Transverse colon (tissue), 4 donors: ENCODE measurements around the gene RNF144A. TPM values are rescaled to one million over a fixed set of nuclear protein-coding genes. Genes with fewer than 3 reads are reported as not detected.

Experiments used
- DNase-seq: peaks from one replicate; pipeline ENCODE4 v3.0.0-alpha.2; 2019
- H3K27ac ChIP-seq, 4 donors: fragments of 200-600 bp; sonication (generic); 2 replicates each; pipeline ENCODE4 v1.5.1; 2016 to 2018; ENCODE audit warnings: inconsistent platforms in 4 of 4
- H3K27me3 ChIP-seq: fragments of 200-600 bp; sonication (generic); 2 replicates; pipeline ENCODE4 v1.5.1; 2017; ENCODE audit warnings: inconsistent platforms
- H3K36me3 ChIP-seq, 4 donors: fragments of 200-600 bp; sonication (generic); 2 replicates each; pipeline ENCODE4 v1.5.1; 2017 to 2019; ENCODE audit warnings: inconsistent platforms in 4 of 4
- H3K4me1 ChIP-seq, 4 donors: fragments of 200-600 bp; sonication (generic); 2 replicates each; pipeline ENCODE4 v1.5.1; 2017 to 2020; ENCODE audit warnings: inconsistent platforms in 4 of 4
- H3K4me3 ChIP-seq, 4 donors: fragments of 200-600 bp; sonication (generic); 1 replicate in 1 of 4; 2 replicates in 3 of 4; pipeline versions ENCODE4 v1.5.1 to v1.6.1; 2017 to 2019; ENCODE audit warnings: inconsistent platforms in 4 of 4
- H3K9me3 ChIP-seq, 2 donors: fragments of 200-600 bp; sonication (generic); 2 replicates each; pipeline ENCODE4 v1.5.1; 2017 to 2019; ENCODE audit warnings: inconsistent platforms in 2 of 2
- EP300 ChIP-seq: sonication (generic); formaldehyde crosslinking; IDR thresholded peaks from one replicate; pipeline ENCODE4 v1.6.1; 2017; ENCODE audit warnings: antibody characterized with exemption, low read depth
- POLR2A ChIP-seq: fragments of 450-650 bp; IDR thresholded peaks from one replicate; pipeline ENCODE4 v1.6.1; 2016; ENCODE audit warnings: antibody characterized with exemption, mild to moderate bottlenecking, moderate library complexity
- POLR2AphosphoS5 ChIP-seq, 3 donors: sonication (generic); formaldehyde crosslinking; IDR thresholded peaks; one replicate each; pipeline ENCODE4 v1.6.1; 2016; ENCODE audit warnings: antibody characterized with exemption in 3 of 3
- WGBS, 2 donors: methylation state at CpG; one replicate each; pipeline ENCODE4 v1.1.5; 2018; ENCODE audit warnings: low coverage in 1 of 2; 5-methylcytosine and 5-hydroxymethylcytosine counted together
- in situ Hi-C, 4 donors: fragments of 200-750 bp; cut with MboI; loops; one replicate each; pipeline versions ENCODE4 v1.15.0 to v1.15.1; 2017; ENCODE audit warnings: low sequenced_read_pairs in 3 of 4, low pct_ligation_motif_present in 1 of 4, low pct_unique_long_range_greater_than_20kb in 1 of 4
- intact Hi-C: fragments of 100-400 bp; cut with DNase I; formaldehyde crosslinking; loops from one replicate; pipeline ENCODE4 v1.15.1; 2023; ENCODE audit warnings: low total_unique reads
- total RNA-seq, 4 donors: library from RNA; depleted of rRNA; stranded (reverse); fragments of >200 nt; gene quantifications; one replicate each; pipeline ENCODE4 v1.1.0, GENCODE V29; 2016
- TF ChIP-seq, protein P1 (sequence below), 5 experiments: fragments of 200-600 bp in 3 of 5; fragments of 450-650 bp in 2 of 5; sonication (generic) in 3 of 5; IDR thresholded peaks; 1 replicate in 2 of 5; 2 replicates in 3 of 5; pipeline ENCODE4 v1.5.1; 2016 to 2017; ENCODE audit warnings: antibody characterized with exemption in 5 of 5, inconsistent platforms in 3 of 5, mild to moderate bottlenecking in 2 of 5, moderate library complexity in 1 of 5

RNF144A gene
- total RNA-seq, 4 donors from 2014 or later = 24.0 to 145 (median 83.0) TPM

DNA sequence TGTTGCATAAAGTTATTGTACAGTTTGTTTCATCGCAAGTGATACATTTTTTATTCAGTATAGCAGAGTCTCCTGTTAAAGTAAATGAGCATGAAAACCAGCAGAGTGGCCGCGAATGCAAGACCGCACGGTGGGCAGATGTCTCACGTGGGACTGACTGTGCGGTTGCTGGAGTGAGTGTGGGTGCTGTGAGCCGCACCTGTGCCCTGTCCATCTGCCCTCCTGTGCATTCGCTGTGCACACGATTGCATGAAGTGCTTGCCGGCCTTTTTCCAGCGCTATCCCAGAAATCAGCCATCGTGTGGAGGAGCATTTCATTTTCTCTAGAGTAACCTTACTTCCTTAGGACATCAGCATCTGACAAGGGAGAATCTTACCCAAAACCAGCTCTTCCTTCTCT is 118.7 kb downstream of the RNF144A start:
- intact Hi-C loops = no loop called here

DNA sequence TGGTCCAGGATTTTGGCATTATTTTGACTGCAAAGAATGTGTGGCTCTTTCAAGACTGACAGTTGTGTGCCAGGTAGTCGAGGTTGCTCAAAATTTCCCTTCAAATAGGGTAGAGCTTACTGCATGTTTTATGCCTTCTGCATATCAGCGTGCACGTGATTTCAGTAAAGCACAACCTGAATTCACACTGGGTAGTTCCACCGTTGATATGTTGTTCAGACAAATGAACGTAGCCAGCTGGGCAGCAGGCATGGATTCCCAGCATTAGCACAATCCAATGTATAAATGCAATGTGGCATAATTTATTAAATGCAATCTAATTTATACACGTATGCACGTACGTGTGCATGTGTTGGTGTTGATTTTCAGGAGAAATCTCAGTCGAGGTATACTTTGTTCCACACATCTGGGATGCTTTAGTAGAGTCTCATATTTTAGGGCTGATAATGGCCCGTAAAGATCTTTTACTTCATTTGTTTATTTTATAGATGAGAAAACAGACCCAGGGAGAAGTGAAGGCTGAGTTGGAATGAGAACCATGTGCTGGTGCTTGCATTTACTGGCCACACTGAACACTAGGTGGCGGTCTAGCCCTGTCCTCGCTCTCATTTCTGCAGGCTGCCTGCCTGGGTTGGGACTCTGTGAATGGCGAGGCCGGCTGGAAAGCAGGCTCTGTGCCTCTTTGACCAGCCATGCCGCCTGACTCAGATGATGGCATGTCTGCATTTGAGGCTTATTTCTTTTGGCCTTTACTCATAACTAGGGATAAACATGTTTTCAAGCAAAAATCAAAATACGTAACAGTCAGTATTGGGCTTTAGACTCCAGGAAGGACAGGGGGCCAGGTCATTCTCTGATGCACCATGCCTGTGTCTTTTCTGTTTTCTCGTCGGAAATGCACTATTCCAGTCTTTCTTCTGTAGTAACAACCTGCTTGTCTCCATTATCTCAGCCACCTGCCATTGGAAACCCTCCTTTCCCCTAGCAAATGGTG is 120.4 kb downstream of the RNF144A start:
- intact Hi-C loops = no loop called here
- 59 to 91% methylated on average over 6 to 18 of the region's 18 CpGs for WGBS, 2 donors

More for the DNA sequence above, 118.7 kb downstream of the RNF144A start:
- TF ChIP-seq, protein P1, sequence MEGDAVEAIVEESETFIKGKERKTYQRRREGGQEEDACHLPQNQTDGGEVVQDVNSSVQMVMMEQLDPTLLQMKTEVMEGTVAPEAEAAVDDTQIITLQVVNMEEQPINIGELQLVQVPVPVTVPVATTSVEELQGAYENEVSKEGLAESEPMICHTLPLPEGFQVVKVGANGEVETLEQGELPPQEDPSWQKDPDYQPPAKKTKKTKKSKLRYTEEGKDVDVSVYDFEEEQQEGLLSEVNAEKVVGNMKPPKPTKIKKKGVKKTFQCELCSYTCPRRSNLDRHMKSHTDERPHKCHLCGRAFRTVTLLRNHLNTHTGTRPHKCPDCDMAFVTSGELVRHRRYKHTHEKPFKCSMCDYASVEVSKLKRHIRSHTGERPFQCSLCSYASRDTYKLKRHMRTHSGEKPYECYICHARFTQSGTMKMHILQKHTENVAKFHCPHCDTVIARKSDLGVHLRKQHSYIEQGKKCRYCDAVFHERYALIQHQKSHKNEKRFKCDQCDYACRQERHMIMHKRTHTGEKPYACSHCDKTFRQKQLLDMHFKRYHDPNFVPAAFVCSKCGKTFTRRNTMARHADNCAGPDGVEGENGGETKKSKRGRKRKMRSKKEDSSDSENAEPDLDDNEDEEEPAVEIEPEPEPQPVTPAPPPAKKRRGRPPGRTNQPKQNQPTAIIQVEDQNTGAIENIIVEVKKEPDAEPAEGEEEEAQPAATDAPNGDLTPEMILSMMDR (IDR thresholded peaks at IDR 0.05) = no peak
- no peak for TF ChIP-seq POLR2AphosphoS5 (IDR thresholded peaks at IDR 0.05)
- no peak for TF ChIP-seq EP300
- TF ChIP-seq POLR2A = no peak
- in situ Hi-C loops = no loop called here
- Histone ChIP-seq H3K4me3 (no peak overlapping the region), H3K36me3 (no peaks in the 10 kb centered on the region), H3K27me3 (no peaks in the 10 kb centered on the region), H3K4me1 (peaks cover 0 to 11% (median 0%) of the 10 kb centered on the region in 4 donors), H3K9me3 (no peaks in the 10 kb centered on the region), H3K27ac (no peak overlapping the region)
- WGBS, 2 donors = 95 to 97% methylated on average over 8 to 13 of the region's 13 CpGs
- no peak for DNase-seq

DNA sequence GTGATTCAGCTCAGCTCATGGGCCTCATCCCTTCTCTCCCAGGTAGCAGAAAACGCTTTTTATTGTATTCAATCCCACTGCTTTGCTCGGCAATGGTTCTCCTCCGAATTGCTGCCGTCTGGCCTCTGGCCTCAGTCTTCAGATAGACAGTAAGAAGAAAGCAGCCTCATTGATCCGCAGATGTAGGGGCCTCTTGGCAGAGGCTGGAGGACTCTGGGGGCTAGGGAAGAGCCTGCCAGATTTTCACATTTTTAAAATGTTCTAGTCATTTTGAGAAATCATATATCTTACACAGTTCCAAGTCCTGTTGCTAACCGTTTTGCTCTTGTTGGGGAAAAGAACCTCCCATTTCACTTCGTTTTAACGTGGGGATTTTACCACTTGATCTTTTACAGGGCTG is 123.3 kb downstream of the RNF144A start:
- 84 to 89% methylated on average over 8 of the region's 8 CpGs for WGBS, 2 donors
- Histone ChIP-seq H3K36me3 (no peaks in the 10 kb centered on the region), H3K4me1 (no peaks in the 10 kb centered on the region), H3K4me3 (no peak overlapping the region), H3K27me3 (no peaks in the 10 kb centered on the region), H3K27ac (no peak overlapping the region), H3K9me3 (no peaks in the 10 kb centered on the region)
- DNase-seq = no peak
- intact Hi-C loops (loop anchor here (5.0 kb wide), 1 partner anchor 148 kb away; no protein-coding TSS in a partner anchor), in situ Hi-C loops (loop anchor here in 2 of 4 donors (10.0 kb wide), 2 partner anchors 136 to 146 kb away; no protein-coding TSS in a partner anchor)
- no peak for TF ChIP-seq POLR2A
- TF ChIP-seq, protein P1 (IDR thresholded peaks at IDR 0.05) = no peak
- TF ChIP-seq EP300 = no peak
- no peak for TF ChIP-seq POLR2AphosphoS5 (IDR thresholded peaks at IDR 0.05)

More for the DNA sequence above, 120.4 kb downstream of the RNF144A start:
- in situ Hi-C loops = no loop called here
- Histone ChIP-seq H3K27ac (no peak overlapping the region), H3K4me1 (peaks cover 0 to 5% (median 0%) of the 10 kb centered on the region in 4 donors), H3K36me3 (no peaks in the 10 kb centered on the region), H3K27me3 (no peaks in the 10 kb centered on the region), H3K9me3 (no peaks in the 10 kb centered on the region), H3K4me3 (no peak overlapping the region)
- peak; percentile 72 for DNase-seq
- TF ChIP-seq, protein P1 (IDR thresholded peaks at IDR 0.05) = peak; percentile 63 to 80 (median 64)
- no peak for TF ChIP-seq POLR2A

DNA sequence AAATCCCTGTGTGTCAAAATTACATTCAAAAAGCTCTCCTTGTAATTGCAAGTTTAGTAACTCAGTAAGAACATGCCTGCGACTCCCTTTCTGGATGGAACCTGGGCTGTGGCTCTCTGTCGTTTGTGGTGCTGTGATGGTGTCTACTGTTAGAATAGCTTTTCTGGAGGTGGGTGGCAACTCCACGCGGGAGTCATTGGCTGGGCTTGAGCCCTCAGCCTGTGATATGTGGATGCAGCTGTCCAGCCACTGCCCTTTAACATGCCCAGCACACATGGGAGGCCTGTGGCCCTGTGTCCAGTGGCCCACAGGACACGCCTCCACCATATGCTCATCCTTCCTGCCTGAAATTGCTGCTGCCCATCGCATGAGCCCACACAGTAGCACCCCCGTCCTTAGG is 124.2 kb downstream of the RNF144A start:
- Histone ChIP-seq H3K4me3 (no peak overlapping the region), H3K27ac (no peak overlapping the region), H3K4me1 (no peaks in the 10 kb centered on the region), H3K27me3 (no peaks in the 10 kb centered on the region), H3K9me3 (no peaks in the 10 kb centered on the region), H3K36me3 (no peaks in the 10 kb centered on the region)
- 85% methylated on average over 7 of the region's 7 CpGs; no CpG with 5 or more reads in 1 of the 2 donors for WGBS, 2 donors
- no peak for TF ChIP-seq POLR2AphosphoS5 (IDR thresholded peaks at IDR 0.05)
- no peak for TF ChIP-seq POLR2A
- TF ChIP-seq EP300 = no peak
- TF ChIP-seq, protein P1 (IDR thresholded peaks at IDR 0.05) = no peak
- intact Hi-C loops = loop anchor here (5.0 kb wide), 1 partner anchor 149 kb away; no protein-coding TSS in a partner anchor
- DNase-seq = no peak
- in situ Hi-C loops = loop anchor here in 2 of 4 donors (10.0 kb wide), 2 partner anchors 137 to 147 kb away; no protein-coding TSS in a partner anchor
